Spleen (tissue), 11 donors: ENCODE data around the gene SNX24. TPM values are rescaled to one million over a fixed set of nuclear protein-coding genes. Genes with fewer than 3 reads are reported as not detected.

Experiments
- DNase-seq: peaks from one replicate; pipeline ENCODE4 v3.0.0-alpha.2; 2020
- H3K27ac ChIP-seq, 8 donors: fragments of 200-600 bp; sonication (generic) in 7 of 8; 1 replicate in 4 of 8; 2 replicates in 4 of 8; pipeline versions ENCODE4 v1.5.0 to v1.8.0; 2016 to 2021; ENCODE audit warnings: inconsistent platforms in 4 of 8, mild to moderate bottlenecking in 4 of 8, moderate library complexity in 1 of 8
- H3K27me3 ChIP-seq, 7 donors: fragments of 200-600 bp; sonication (generic) in 6 of 7; replicated peaks in 1 of 7; 1 replicate in 4 of 7; 2 replicates in 3 of 7; pipeline versions ENCODE4 v1.5.0 to v1.8.0; 2016 to 2021; ENCODE audit warnings: inconsistent platforms in 3 of 7, mild to moderate bottlenecking in 1 of 7
- H3K36me3 ChIP-seq, 6 donors: fragments of 200-600 bp; sonication (generic) in 5 of 6; 1 replicate in 4 of 6; 2 replicates in 2 of 6; pipeline versions ENCODE4 v1.5.0 to v1.8.0; 2016 to 2021; ENCODE audit warnings: inconsistent platforms in 2 of 6
- H3K4me1 ChIP-seq, 6 donors: fragments of 200-600 bp; sonication (generic) in 5 of 6; 1 replicate in 3 of 6; 2 replicates in 3 of 6; pipeline versions ENCODE4 v1.5.0 to v1.8.0; 2016 to 2021; ENCODE audit warnings: inconsistent platforms in 3 of 6
- H3K4me3 ChIP-seq, 8 donors: fragments of 200-600 bp; sonication (generic) in 7 of 8; 1 replicate in 4 of 8; 2 replicates in 4 of 8; pipeline versions ENCODE4 v1.5.0 to v1.8.0; 2016 to 2021; ENCODE audit warnings: inconsistent platforms in 4 of 8, mild to moderate bottlenecking in 4 of 8, moderate library complexity in 2 of 8
- H3K9me3 ChIP-seq, 8 donors: fragments of 200-600 bp; sonication (generic) in 7 of 8; 1 replicate in 4 of 8; 2 replicates in 4 of 8; pipeline versions ENCODE4 v1.5.0 to v1.8.0; 2016 to 2021; ENCODE audit warnings: inconsistent platforms in 4 of 8
- CTCF ChIP-seq, 11 experiments: fragments of 200-600 bp in 7 of 11; fragments of 450-650 bp in 4 of 11; sonication (generic) in 4 of 11; IDR thresholded peaks in 8 of 11; conservative IDR thresholded peaks in 3 of 11; 1 replicate in 7 of 11; 2 replicates in 4 of 11; pipeline versions ENCODE4 v1.4.0 to v1.8.0; 2016 to 2021; ENCODE audit warnings: antibody characterized with exemption in 11 of 11, inconsistent platforms in 4 of 11, mild to moderate bottlenecking in 1 of 11
- POLR2A ChIP-seq, 3 donors: fragments of 450-650 bp; IDR thresholded peaks; one replicate each; pipeline ENCODE4 v1.5.1; 2017; ENCODE audit warnings: antibody characterized with exemption in 3 of 3, mild to moderate bottlenecking in 1 of 3
- POLR2AphosphoS5 ChIP-seq, 3 donors: sonication (generic); formaldehyde crosslinking; IDR thresholded peaks; one replicate each; pipeline ENCODE4 v1.5.1; 2017; ENCODE audit warnings: antibody characterized with exemption in 3 of 3
- WGBS, 5 donors: extraction: QIAGEN DNeasy Blood & Tissue Kit in 3 of 5; methylation state at CpG; one replicate each; pipeline versions ENCODE4 v1.1.5 to v1.1.7; 2013 to 2018; 5-methylcytosine and 5-hydroxymethylcytosine counted together
- intact Hi-C: fragments of 100-400 bp; cut with DNase I; formaldehyde crosslinking; loops from one replicate; pipeline ENCODE4 v1.15.0; 2023; ENCODE audit warnings: low total_unique reads
- polyA plus RNA-seq, 3 donors: library from polyadenylated mRNA; stranded (reverse); fragments of 200-250 nt; gene quantifications; one replicate each; pipeline ENCODE4 v1.2.1, GENCODE V29; 2013
- total RNA-seq, 7 donors: library from RNA; depleted of rRNA in 3 of 7; stranded (reverse); fragments of >200 nt in 3 of 7; fragmentation: NEBNext Ultra II Directional in 4 of 7; extraction: Animal tissue kit (Norgen Biotek cat#: 25700) in 4 of 7; gene quantifications; one replicate each; pipeline versions ENCODE4 v1.1.0 to v1.2.1, GENCODE V29; 2016 to 2021
- donor health status: healthy with polysubstance abuse.
- donor health status: DM: no; HTN: no; CAD: no; lungs with moderate emphysema.
- donor health status: DM: no; HTN: no; CAD: no.
- donor health status: Bipolar disorder and iron deficiency.
- donor health status: healthy.
- donor health status: DM: no; HTN: no; CAD: no.
- donor health status: DM: yes; HTN: yes; CAD: no.

SNX24 gene
- total and polyA plus RNA-seq, 10 donors: 5.2 to 17.4 (median 11.7) TPM

DNA sequence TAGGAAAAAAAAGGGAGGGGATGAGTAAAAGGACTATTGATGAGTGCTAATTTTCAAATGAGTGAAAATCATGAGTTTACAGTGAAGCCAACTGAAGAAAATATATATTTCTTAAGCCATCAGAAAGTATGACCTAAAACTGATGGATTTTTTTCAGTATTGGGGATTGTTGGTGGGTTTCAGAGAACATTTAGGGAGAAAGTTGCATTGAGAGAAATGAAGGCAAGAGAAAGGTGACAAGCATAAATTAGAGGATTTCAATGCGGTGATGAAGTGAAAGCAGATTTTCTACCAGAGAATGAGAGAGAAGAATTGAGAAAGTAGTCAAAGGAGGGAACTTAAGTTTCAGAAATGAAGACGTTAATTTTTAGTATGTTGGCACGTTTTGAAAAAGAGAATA, 8.5 kb upstream of the SNX24 start:
- Histone ChIP-seq H3K4me3 (no peak overlapping the region), H3K27ac (no peak overlapping the region), H3K4me1 (no peaks in the 10 kb centered on the region), H3K27me3 (no peaks in the 10 kb centered on the region), H3K9me3 (no peaks in the 10 kb centered on the region), H3K36me3 (peaks cover 0 to 5% (median 0%) of the 10 kb centered on the region in 6 donors)
- TF ChIP-seq CTCF (IDR thresholded peaks at IDR 0.05 in 8 of 11, conservative IDR thresholded peaks at IDR 0.05 in 3 of 11): no peak
- no peak for TF ChIP-seq POLR2A (IDR thresholded peaks at IDR 0.05)
- no peak for TF ChIP-seq POLR2AphosphoS5 (IDR thresholded peaks at IDR 0.05)
- DNase-seq: no peak
- 85 to 95% (median 91%) methylated on average over 3 of the region's 3 CpGs for WGBS, 5 donors
- intact Hi-C loops: loop anchor here (5.0 kb wide), 1 partner anchor 35 kb away; no protein-coding TSS in a partner anchor

- TF ChIP-seq CTCF (IDR thresholded peaks at IDR 0.05 in 8 of 11, conservative IDR thresholded peaks at IDR 0.05 in 3 of 11) (no peak), POLR2A (IDR thresholded peaks at IDR 0.05) (no peak), POLR2AphosphoS5 (IDR thresholded peaks at IDR 0.05) (no peak)
- peaks cover 0 to 3% (median 0%) of the 10 kb centered on the region in 6 donors for H3K36me3 ChIP-seq
- H3K9me3 ChIP-seq: no peaks in the 10 kb centered on the region
- intact Hi-C loops: loop anchor here (5.0 kb wide), 1 partner anchor 37 kb away; no protein-coding TSS in a partner anchor
- no peaks in the 10 kb centered on the region for H3K27me3 ChIP-seq
- H3K4me3 ChIP-seq: no peak overlapping the region
- peaks cover 6 to 13% (median 11%) of the 10 kb centered on the region in 6 donors for H3K4me1 ChIP-seq
- H3K27ac ChIP-seq: no peak overlapping the region
- no peak for DNase-seq
- WGBS, 5 donors: 90 to 97% (median 96%) methylated on average over 4 of the region's 4 CpGs
Observed at GRCh38 chr5:122839731-122840130, 5.7 kb upstream of the SNX24 start.

GRCh38 chr5:122842016-122842580, 3.3 kb upstream of the SNX24 start:
- Histone ChIP-seq H3K27me3 (no peaks in the 10 kb centered on the region), H3K4me1 (peaks cover 6 to 33% (median 17%) of the 10 kb centered on the region in 6 donors), H3K36me3 (no peaks in the 10 kb centered on the region), H3K9me3 (no peaks in the 10 kb centered on the region), H3K4me3 (no peak overlapping the region), H3K27ac (no peak overlapping the region)
- no peak for TF ChIP-seq POLR2AphosphoS5 (IDR thresholded peaks at IDR 0.05)
- TF ChIP-seq POLR2A (IDR thresholded peaks at IDR 0.05): no peak
- no peak for TF ChIP-seq CTCF (IDR thresholded peaks at IDR 0.05 in 8 of 11, conservative IDR thresholded peaks at IDR 0.05 in 3 of 11)
- intact Hi-C loops: no loop called here
- DNase-seq: no peak
- WGBS, 5 donors: 93 to 98% (median 96%) methylated on average over 6 of the region's 6 CpGs

- Histone ChIP-seq H3K4me3 (peak overlapping the region; percentile 80 to 97 (median 86)), H3K27me3 (no peaks in the 10 kb centered on the region), H3K9me3 (no peaks in the 10 kb centered on the region), H3K27ac (peak overlapping the region in 7 of 8 donors; percentile 75 to 92 (median 88)), H3K4me1 (peaks cover 6 to 46% (median 17%) of the 10 kb centered on the region in 6 donors), H3K36me3 (no peaks in the 10 kb centered on the region)
- DNase-seq: no peak
- WGBS, 5 donors: 28 to 41% (median 39%) methylated on average over 22 of the region's 22 CpGs
- intact Hi-C loops: no loop called here
- TF ChIP-seq POLR2AphosphoS5 (IDR thresholded peaks at IDR 0.05) (no peak), CTCF (IDR thresholded peaks at IDR 0.05 in 8 of 11, conservative IDR thresholded peaks at IDR 0.05 in 3 of 11) (no peak), POLR2A (IDR thresholded peaks at IDR 0.05) (no peak)
Observed at GRCh38 chr5:122844136-122844909, 1.1 kb upstream of the SNX24 start.
